NT2/D1 (cell line): ENCODE measurements around the gene DNAJB1.

ENCODE experiments used
- SUZ12 ChIP-seq: IDR thresholded peaks from 2 replicates; pipeline ENCODE4 v1.6.1; 2011; ENCODE audit not compliant: insufficient read length, insufficient read depth; ENCODE audit errors: extremely low read depth
- YY1 ChIP-seq: IDR thresholded peaks from 2 replicates; pipeline ENCODE4 v1.6.1; 2011; ENCODE audit not compliant: insufficient read length, insufficient read depth
- ZNF274 ChIP-seq: IDR thresholded peaks from 2 replicates; pipeline ENCODE4 v1.6.1; 2011; ENCODE audit warnings: mild to moderate bottlenecking, low read depth, low read length

- TF ChIP-seq SUZ12 (no peak), ZNF274 (no peak), YY1 (no peak)
Measured at GRCh38 chr19:14482172-14482941, 35.8 kb downstream of the DNAJB1 start.
